Measurements from ENCODE around the gene PACRG. TPM values are rescaled to one million over a fixed set of nuclear protein-coding genes. Genes with fewer than 3 reads are reported as not detected.
A peak's percentile ranks its signal among the peaks of the same experiment; 100 is the strongest.

PACRG gene
- total RNA-seq, 3 donors from 2014 or later: 0.64 to 6.4 (median 4.6) TPM

DNA sequence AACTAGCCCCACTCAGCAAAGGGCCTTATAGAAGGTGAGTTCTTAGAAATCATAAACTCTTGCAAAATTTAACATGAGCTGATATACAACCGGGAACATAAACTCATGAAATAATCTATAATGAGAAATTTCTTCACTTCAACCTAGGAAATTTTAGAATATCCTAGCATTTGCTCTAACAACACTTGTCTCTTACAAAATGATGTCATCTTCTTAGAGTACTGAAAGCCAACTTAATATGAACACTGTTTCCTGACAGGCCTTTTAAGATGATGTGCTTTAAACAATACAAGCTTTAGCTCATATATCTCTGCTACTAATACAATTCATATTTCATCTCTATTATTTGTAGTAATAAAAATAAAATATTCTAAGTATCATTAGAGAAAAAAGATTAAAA, 932 bp downstream of the PACRG start:
- no peak for DNase-seq (ENCODE audit: low spot score in 2 of 2)
- H3K27ac ChIP-seq: peak overlapping the region; percentile 94

DNA sequence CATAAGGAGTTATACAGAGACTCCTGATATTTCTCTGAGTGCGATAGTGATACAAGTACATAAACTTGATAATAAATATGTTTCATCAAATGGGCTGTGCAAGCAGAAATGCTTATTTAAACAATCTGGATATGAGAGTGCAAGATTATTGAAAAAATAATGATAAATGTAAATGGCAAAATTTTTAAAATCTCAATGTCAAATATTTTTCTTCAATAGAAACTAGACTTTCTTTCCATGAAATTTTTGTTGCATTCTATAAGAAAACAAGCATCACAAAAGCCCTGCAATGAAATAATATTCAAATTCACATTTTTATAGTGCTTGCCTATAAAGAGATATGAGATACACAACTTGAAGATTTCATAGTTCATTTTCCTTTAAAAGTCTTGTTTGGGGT, 2.7 kb downstream of the PACRG start:
- no peak overlapping the region for H3K27ac ChIP-seq
- H3K36me3 ChIP-seq: no peaks in the 10 kb centered on the region
- H3K4me1 ChIP-seq: no peaks in the 10 kb centered on the region
- TF ChIP-seq POLR2A (IDR thresholded peaks at IDR 0.05) (no peak), CTCF (IDR thresholded peaks at IDR 0.05) (no peak), POLR2AphosphoS5 (IDR thresholded peaks at IDR 0.05) (no peak)
- H3K9me3 ChIP-seq: peaks cover 0 to 9% of the 10 kb centered on the region in 2 donors
- intact Hi-C loops (cut with DNase I; ENCODE audit: low total_unique reads): no loop called here
- H3K27me3 ChIP-seq: no peaks in the 10 kb centered on the region
- DNase-seq (ENCODE audit: low spot score in 2 of 2): no peak
- H3K4me3 ChIP-seq: no peak overlapping the region

More for the DNA sequence above, 932 bp downstream of the PACRG start:
- intact Hi-C loops (cut with DNase I; ENCODE audit: low total_unique reads): no loop called here
- no peaks in the 10 kb centered on the region for H3K27me3 ChIP-seq
- H3K9me3 ChIP-seq: peaks cover 0 to 9% of the 10 kb centered on the region in 2 donors
- H3K4me3 ChIP-seq: peak overlapping the region in 1 of 3 donors; percentile 94
- no peaks in the 10 kb centered on the region for H3K36me3 ChIP-seq
- TF ChIP-seq POLR2A (IDR thresholded peaks at IDR 0.05) (no peak), CTCF (IDR thresholded peaks at IDR 0.05) (no peak), POLR2AphosphoS5 (IDR thresholded peaks at IDR 0.05) (no peak)
- no peaks in the 10 kb centered on the region for H3K4me1 ChIP-seq

- no peaks in the 10 kb centered on the region for H3K27me3 ChIP-seq
- no peaks in the 10 kb centered on the region for H3K36me3 ChIP-seq
- TF ChIP-seq POLR2AphosphoS5 (IDR thresholded peaks at IDR 0.05) (no peak), CTCF (IDR thresholded peaks at IDR 0.05) (no peak), POLR2A (IDR thresholded peaks at IDR 0.05) (no peak)
- intact Hi-C loops (cut with DNase I; ENCODE audit: low total_unique reads): no loop called here
- no peak overlapping the region for H3K27ac ChIP-seq
- no peaks in the 10 kb centered on the region for H3K4me1 ChIP-seq
- no peak overlapping the region for H3K4me3 ChIP-seq
- no peak for DNase-seq (ENCODE audit: low spot score in 2 of 2)
- peaks cover 0 to 9% of the 10 kb centered on the region in 2 donors for H3K9me3 ChIP-seq
Measured at GRCh38 chr6:162733489-162733888, 5.7 kb downstream of the PACRG start.

GRCh38 chr6:162736961-162737360, 9.2 kb downstream of the PACRG start:
- Histone ChIP-seq H3K36me3 (no peaks in the 10 kb centered on the region), H3K27me3 (no peaks in the 10 kb centered on the region), H3K27ac (no peak overlapping the region), H3K4me3 (no peak overlapping the region), H3K4me1 (no peaks in the 10 kb centered on the region), H3K9me3 (no peaks in the 10 kb centered on the region)
- DNase-seq (ENCODE audit: low spot score in 2 of 2): no peak
- intact Hi-C loops (cut with DNase I; ENCODE audit: low total_unique reads): no loop called here
- TF ChIP-seq CTCF (IDR thresholded peaks at IDR 0.05) (no peak), POLR2AphosphoS5 (IDR thresholded peaks at IDR 0.05) (no peak), POLR2A (IDR thresholded peaks at IDR 0.05) (no peak)

DNA sequence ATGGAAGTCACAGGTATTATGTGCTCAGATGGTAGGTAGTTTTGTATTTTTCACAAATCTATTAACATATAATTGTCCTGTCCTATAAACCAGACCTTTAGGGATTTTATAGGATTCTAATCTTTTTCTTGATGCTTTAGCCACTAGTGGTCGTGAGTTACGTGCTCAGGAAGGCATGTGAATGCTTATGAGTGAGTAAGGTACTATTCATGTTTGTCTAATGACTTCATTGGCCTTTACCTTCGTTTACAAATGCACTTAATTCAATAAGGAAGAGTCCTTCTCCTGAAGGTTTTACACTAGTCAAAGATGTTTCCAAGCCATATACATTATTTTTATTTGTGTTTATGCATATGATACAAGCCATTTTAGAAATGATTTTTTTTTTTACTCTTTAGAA, 23.0 kb downstream of the PACRG start:
- Histone ChIP-seq H3K9me3 (no peaks in the 10 kb centered on the region), H3K27me3 (no peaks in the 10 kb centered on the region), H3K36me3 (no peaks in the 10 kb centered on the region), H3K4me1 (no peaks in the 10 kb centered on the region), H3K4me3 (no peak overlapping the region), H3K27ac (no peak overlapping the region)
- no peak for TF ChIP-seq CTCF (IDR thresholded peaks at IDR 0.05)
- TF ChIP-seq POLR2AphosphoS5 (IDR thresholded peaks at IDR 0.05): no peak
- TF ChIP-seq POLR2A (IDR thresholded peaks at IDR 0.05): no peak
- intact Hi-C loops (cut with DNase I; ENCODE audit: low total_unique reads): no loop called here
- DNase-seq (ENCODE audit: low spot score in 2 of 2): no peak
